CD4-positive, alpha-beta memory T cell (primary cell): ENCODE results near the gene DHDH. TPM values are rescaled to one million over a fixed set of nuclear protein-coding genes. Genes with fewer than 3 reads are reported as not detected.
A peak's percentile ranks its signal among the peaks of the same experiment; 100 is the strongest.

ENCODE experiments used
- CTCF ChIA-PET: fragments of 350-600 bp; sonication (Branson Sonifier 250); formaldehyde crosslinking; loops from one replicate; lab custom pipeline; 2021; ENCODE audit warnings: inconsistent platforms; ENCODE audit not compliant: partially characterized antibody; lab: Charles Lee
- POLR2A ChIA-PET: fragments of 350-600 bp; sonication (Branson Sonifier 250); formaldehyde crosslinking; loops from one replicate; lab custom pipeline; 2021; ENCODE audit not compliant: partially characterized antibody; lab: Charles Lee
- DNase-seq, 5 donors: peaks; one replicate each; pipeline versions ENCODE4 v3.0.0 to v3.0.0-alpha.2; 2020 to 2022; ENCODE audit warnings: mixed read lengths in 1 of 5
- H3K27ac ChIP-seq: one replicate; pipeline ENCODE4 v1.7.0; 2013; ENCODE audit warnings: low read depth, low read length
- H3K27me3 ChIP-seq: 2 replicates; pipeline ENCODE4 v1.7.0; 2013; ENCODE audit warnings: mild to moderate bottlenecking, low read length, moderate library complexity; ENCODE audit not compliant: insufficient read depth
- H3K36me3 ChIP-seq: 2 replicates; pipeline ENCODE4 v1.7.0; 2013; ENCODE audit warnings: mild to moderate bottlenecking, low read length, moderate library complexity; ENCODE audit not compliant: insufficient read depth
- H3K4me1 ChIP-seq: 2 replicates; pipeline ENCODE4 v1.7.0; 2013; ENCODE audit warnings: mild to moderate bottlenecking, low read length, moderate library complexity; ENCODE audit not compliant: insufficient read depth
- H3K4me3 ChIP-seq, 2 donors: one replicate each; pipeline ENCODE4 v1.7.0; 2013; ENCODE audit warnings: low read length in 2 of 2, mild to moderate bottlenecking in 1 of 2
- H3K9me3 ChIP-seq, 2 donors: one replicate each; pipeline ENCODE4 v1.7.0; 2013; ENCODE audit warnings: low read length in 2 of 2, control low read depth in 1 of 2; ENCODE audit not compliant: control insufficient read depth in 1 of 2
- H3K27ac Mint-ChIP-seq, 7 donors: one replicate each; pipeline ENCODE4 v1.8.0; 2020 to 2021; ENCODE audit warnings: mixed read lengths in 7 of 7, mild to moderate bottlenecking in 6 of 7, inconsistent platforms in 3 of 7, moderate library complexity in 3 of 7
- H3K27me3 Mint-ChIP-seq, 2 donors: one replicate each; pipeline ENCODE4 v1.8.0; 2020 to 2021; ENCODE audit warnings: mixed read lengths in 2 of 2
- H3K36me3 Mint-ChIP-seq, 2 donors: one replicate each; pipeline ENCODE4 v1.8.0; 2020 to 2021; ENCODE audit warnings: mixed read lengths in 2 of 2, inconsistent platforms in 1 of 2, mild to moderate bottlenecking in 1 of 2
- H3K4me1 Mint-ChIP-seq, 4 donors: one replicate each; pipeline ENCODE4 v1.8.0; 2020 to 2021; ENCODE audit warnings: mixed read lengths in 4 of 4, mild to moderate bottlenecking in 1 of 4
- H3K4me3 Mint-ChIP-seq, 8 donors: one replicate each; pipeline ENCODE4 v1.8.0; 2020 to 2021; ENCODE audit warnings: mixed read lengths in 8 of 8, mild to moderate bottlenecking in 7 of 8, moderate library complexity in 6 of 8, inconsistent platforms in 3 of 8
- H3K9me3 Mint-ChIP-seq, 8 donors: one replicate each; pipeline ENCODE4 v1.8.0; 2020 to 2021; ENCODE audit warnings: mixed read lengths in 8 of 8, mild to moderate bottlenecking in 5 of 8, inconsistent platforms in 3 of 8, moderate library complexity in 1 of 8
- intact Hi-C: fragments of 100-400 bp; cut with micrococcal nuclease; formaldehyde crosslinking; loops from one replicate; pipeline ENCODE4 v1.15.1; 2023
- polyA plus RNA-seq, 2 donors: library from polyadenylated mRNA; unstranded; fragments of 300-500 nt; fragmentation: Illumina TruSeq; gene quantifications; one replicate each; pipeline ENCODE4 v1.2.3, GENCODE V29; 2021
- total RNA-seq, 2 experiments: library from RNA; stranded (reverse); gene quantifications; one replicate each; pipeline ENCODE4 v1.2.3, GENCODE V29; 2021

The DHDH gene
- total and polyA plus RNA-seq, 4 experiments from 2014 or later: 0.60 to 1.6 (median 1.2) TPM

- H3K27me3 Mint-ChIP-seq: no peaks in the 10 kb centered on the region
- Histone ChIP-seq H3K9me3 (no peaks in the 10 kb centered on the region), H3K27ac (no peak overlapping the region), H3K27me3 (no peaks in the 10 kb centered on the region), H3K4me1 (peaks cover 6% of the 10 kb centered on the region), H3K36me3 (no peaks in the 10 kb centered on the region), H3K4me3 (no peak overlapping the region)
- H3K4me1 Mint-ChIP-seq: peaks cover 4 to 11% (median 7%) of the 10 kb centered on the region in 4 donors
- no peaks in the 10 kb centered on the region for H3K9me3 Mint-ChIP-seq
- no peaks in the 10 kb centered on the region for H3K36me3 Mint-ChIP-seq
- intact Hi-C loops: no loop called here
- H3K4me3 Mint-ChIP-seq: no peak overlapping the region
- ChIA-PET POLR2A (no interaction called here), CTCF (interaction anchor here (0.7 kb wide), 1 partner anchor 200 kb away, joined by 3 read pairs; no protein-coding TSS in a partner anchor)
- H3K27ac Mint-ChIP-seq: no peak overlapping the region
- no peak for DNase-seq
These were observed 5.1 kb upstream of the DHDH start for GRCh38 chr19:48928164-48929025.

- Histone ChIP-seq H3K36me3 (no peaks in the 10 kb centered on the region), H3K9me3 (no peaks in the 10 kb centered on the region), H3K27ac (no peak overlapping the region), H3K4me3 (no peak overlapping the region), H3K4me1 (peaks cover 6% of the 10 kb centered on the region), H3K27me3 (no peaks in the 10 kb centered on the region)
- Mint-ChIP-seq H3K4me3 (no peak overlapping the region), H3K9me3 (no peaks in the 10 kb centered on the region), H3K36me3 (no peaks in the 10 kb centered on the region), H3K27ac (no peak overlapping the region), H3K4me1 (peaks cover 5 to 17% (median 11%) of the 10 kb centered on the region in 4 donors), H3K27me3 (no peaks in the 10 kb centered on the region)
- DNase-seq: no peak
- ChIA-PET POLR2A (no interaction called here), CTCF (no interaction called here)
- intact Hi-C loops: no loop called here
These were observed 1.3 kb downstream of the DHDH start for GRCh38 chr19:48934837-48935236.

- no peak overlapping the region for H3K27ac ChIP-seq
- no peaks in the 10 kb centered on the region for H3K27me3 ChIP-seq
- no peak overlapping the region for H3K4me3 Mint-ChIP-seq
- H3K27me3 Mint-ChIP-seq: no peaks in the 10 kb centered on the region
- intact Hi-C loops: no loop called here
- DNase-seq: no peak
- no peaks in the 10 kb centered on the region for H3K36me3 ChIP-seq
- H3K9me3 ChIP-seq: no peaks in the 10 kb centered on the region
- peaks cover 6% of the 10 kb centered on the region for H3K4me1 ChIP-seq
- H3K4me1 Mint-ChIP-seq: peaks cover 5 to 17% (median 11%) of the 10 kb centered on the region in 4 donors
- no peak overlapping the region for H3K27ac Mint-ChIP-seq
- peaks cover 0 to 3% (median 0%) of the 10 kb centered on the region in 8 donors for H3K9me3 Mint-ChIP-seq
- H3K36me3 Mint-ChIP-seq: peaks cover 0 to under 1% of the 10 kb centered on the region in 2 donors
- CTCF ChIA-PET: no interaction called here
- no peak overlapping the region for H3K4me3 ChIP-seq
- POLR2A ChIA-PET: no interaction called here
These were observed 2.4 kb downstream of the DHDH start for GRCh38 chr19:48935864-48936263.

GRCh38 chr19:48938256-48938655, 4.8 kb downstream of the DHDH start:
- no peak overlapping the region for H3K4me3 ChIP-seq
- H3K9me3 ChIP-seq: no peaks in the 10 kb centered on the region
- no peaks in the 10 kb centered on the region for H3K27me3 ChIP-seq
- intact Hi-C loops: no loop called here
- H3K4me3 Mint-ChIP-seq: no peak overlapping the region
- peaks cover 0 to 5% (median 0%) of the 10 kb centered on the region in 8 donors for H3K9me3 Mint-ChIP-seq
- peak overlapping the region in 1 of 7 donors; percentile 52 for H3K27ac Mint-ChIP-seq
- no peak overlapping the region for H3K27ac ChIP-seq
- H3K4me1 Mint-ChIP-seq: peaks cover 3 to 11% (median 7%) of the 10 kb centered on the region in 4 donors
- DNase-seq: no peak
- no peaks in the 10 kb centered on the region for H3K27me3 Mint-ChIP-seq
- no peaks in the 10 kb centered on the region for H3K36me3 ChIP-seq
- POLR2A ChIA-PET: no interaction called here
- CTCF ChIA-PET: no interaction called here
- H3K36me3 Mint-ChIP-seq: peaks cover 0 to 6% of the 10 kb centered on the region in 2 donors
- H3K4me1 ChIP-seq: peaks cover under 1% of the 10 kb centered on the region

GRCh38 chr19:48940902-48941301, 7.4 kb downstream of the DHDH start:
- Mint-ChIP-seq H3K9me3 (peaks cover 0 to 5% (median 0%) of the 10 kb centered on the region in 8 donors), H3K4me1 (no peaks in the 10 kb centered on the region), H3K27me3 (no peaks in the 10 kb centered on the region), H3K27ac (no peak overlapping the region), H3K4me3 (no peak overlapping the region), H3K36me3 (peaks cover 0 to 6% of the 10 kb centered on the region in 2 donors)
- intact Hi-C loops: no loop called here
- CTCF ChIA-PET: interaction anchor here (0.7 kb wide), 1 partner anchor 27 kb away, joined by 3 read pairs; no protein-coding TSS in a partner anchor
- H3K4me3 ChIP-seq: no peak overlapping the region
- no peak for DNase-seq
- no peaks in the 10 kb centered on the region for H3K4me1 ChIP-seq
- POLR2A ChIA-PET: no interaction called here
- no peaks in the 10 kb centered on the region for H3K9me3 ChIP-seq
- H3K27ac ChIP-seq: no peak overlapping the region
- no peaks in the 10 kb centered on the region for H3K27me3 ChIP-seq
- no peaks in the 10 kb centered on the region for H3K36me3 ChIP-seq

- ChIA-PET POLR2A (interaction anchor here (0.8 kb wide), 1 partner anchor 10 kb away, joined by 3 read pairs; no protein-coding TSS in a partner anchor), CTCF (interaction anchor here (1.4 kb wide), 1 partner anchor 10 kb away, joined by 3 read pairs; no protein-coding TSS in a partner anchor)
- H3K27ac Mint-ChIP-seq: peak overlapping the region in 1 of 7 donors; percentile 36
These were observed 9.6 kb downstream of the DHDH start for GRCh38 chr19:48943081-48943480.

GRCh38 chr19:48945415-48945814, 11.9 kb downstream of the DHDH start:
- Histone ChIP-seq H3K4me1 (no peaks in the 10 kb centered on the region), H3K36me3 (no peaks in the 10 kb centered on the region), H3K27me3 (no peaks in the 10 kb centered on the region), H3K4me3 (no peak overlapping the region), H3K27ac (no peak overlapping the region), H3K9me3 (no peaks in the 10 kb centered on the region)
- H3K4me3 Mint-ChIP-seq: no peak overlapping the region
- H3K4me1 Mint-ChIP-seq: no peaks in the 10 kb centered on the region
- intact Hi-C loops: no loop called here
- no peak for DNase-seq
- no peaks in the 10 kb centered on the region for H3K27me3 Mint-ChIP-seq
- H3K36me3 Mint-ChIP-seq: peaks cover 0 to 6% of the 10 kb centered on the region in 2 donors
- no peak overlapping the region for H3K27ac Mint-ChIP-seq
- ChIA-PET CTCF (no interaction called here), POLR2A (interaction anchor here (1.1 to 1.9 kb wide), 2 partner anchors 12 to 22 kb away, joined by 3 to 6 read pairs; partner anchors contain the start of gene DHDH)
- peaks cover 0 to 7% (median 0%) of the 10 kb centered on the region in 8 donors for H3K9me3 Mint-ChIP-seq

More at GRCh38 chr19:48943081-48943480, 9.6 kb downstream of the DHDH start:
- no peak overlapping the region for H3K27ac ChIP-seq
- Mint-ChIP-seq H3K9me3 (peaks cover 0 to 9% (median 0%) of the 10 kb centered on the region in 8 donors), H3K27me3 (no peaks in the 10 kb centered on the region), H3K4me3 (no peak overlapping the region), H3K36me3 (peaks cover 0 to 6% of the 10 kb centered on the region in 2 donors), H3K4me1 (no peaks in the 10 kb centered on the region)
- intact Hi-C loops: no loop called here
- H3K36me3 ChIP-seq: no peaks in the 10 kb centered on the region
- no peak for DNase-seq
- H3K27me3 ChIP-seq: no peaks in the 10 kb centered on the region
- H3K9me3 ChIP-seq: no peaks in the 10 kb centered on the region
- no peaks in the 10 kb centered on the region for H3K4me1 ChIP-seq
- H3K4me3 ChIP-seq: no peak overlapping the region
